ENCODE results near the gene JUND. TPM values are rescaled to one million over a fixed set of nuclear protein-coding genes. Genes with fewer than 3 reads are reported as not detected.

The JUND gene
- total RNA-seq, 2 experiments from 2014 or later: 527 to 530 TPM

DNA sequence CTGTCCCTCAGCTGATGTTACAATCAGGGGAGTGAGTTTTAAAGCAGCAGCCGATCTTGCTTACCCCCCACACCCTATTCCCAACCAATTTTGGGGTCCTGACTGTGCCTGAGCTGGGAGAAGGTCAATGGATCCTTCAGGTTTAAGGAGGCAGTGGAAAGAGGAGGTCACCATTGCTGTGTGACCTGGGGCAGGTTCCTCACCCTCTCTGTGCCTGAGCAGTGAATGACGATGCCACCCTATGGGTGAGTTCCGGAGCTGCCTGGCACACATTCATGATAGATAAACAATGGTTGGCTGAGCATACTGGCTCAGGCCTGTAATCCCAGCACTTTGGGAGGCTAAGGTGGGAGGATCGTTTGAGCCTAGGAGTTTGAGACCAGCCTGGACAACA, 20.3 kb upstream of the JUND start:
- intact Hi-C loops (cut with micrococcal nuclease): no loop called here
- no peak for DNase-seq
- H3K4me3 Mint-ChIP-seq: peak overlapping the region; percentile 32
- H3K4me1 Mint-ChIP-seq (ENCODE audit: low read depth): peaks cover 47% of the 10 kb centered on the region
- POLR2A ChIA-PET: interaction anchor here (1.0 to 23.1 kb wide), 5 partner anchors 10 to 336 kb away, joined by 3 to 592 read pairs (median 74); partner anchors contain the start of genes JUND and LSM4
- H3K36me3 Mint-ChIP-seq (ENCODE audit: low read depth): peaks cover 44% of the 10 kb centered on the region
- CTCF ChIA-PET: interaction anchor here (0.9 to 7.6 kb wide), 2 partner anchors 22 to 27 kb away, joined by 4 to 166 read pairs; partner anchors contain the start of gene JUND
- H3K9me3 Mint-ChIP-seq: no peaks in the 10 kb centered on the region
- peak overlapping the region; percentile 75 for H3K27ac Mint-ChIP-seq
- H3K27me3 Mint-ChIP-seq: no peaks in the 10 kb centered on the region
- no peak for ATAC-seq
- TF ChIP-seq, protein P1, sequence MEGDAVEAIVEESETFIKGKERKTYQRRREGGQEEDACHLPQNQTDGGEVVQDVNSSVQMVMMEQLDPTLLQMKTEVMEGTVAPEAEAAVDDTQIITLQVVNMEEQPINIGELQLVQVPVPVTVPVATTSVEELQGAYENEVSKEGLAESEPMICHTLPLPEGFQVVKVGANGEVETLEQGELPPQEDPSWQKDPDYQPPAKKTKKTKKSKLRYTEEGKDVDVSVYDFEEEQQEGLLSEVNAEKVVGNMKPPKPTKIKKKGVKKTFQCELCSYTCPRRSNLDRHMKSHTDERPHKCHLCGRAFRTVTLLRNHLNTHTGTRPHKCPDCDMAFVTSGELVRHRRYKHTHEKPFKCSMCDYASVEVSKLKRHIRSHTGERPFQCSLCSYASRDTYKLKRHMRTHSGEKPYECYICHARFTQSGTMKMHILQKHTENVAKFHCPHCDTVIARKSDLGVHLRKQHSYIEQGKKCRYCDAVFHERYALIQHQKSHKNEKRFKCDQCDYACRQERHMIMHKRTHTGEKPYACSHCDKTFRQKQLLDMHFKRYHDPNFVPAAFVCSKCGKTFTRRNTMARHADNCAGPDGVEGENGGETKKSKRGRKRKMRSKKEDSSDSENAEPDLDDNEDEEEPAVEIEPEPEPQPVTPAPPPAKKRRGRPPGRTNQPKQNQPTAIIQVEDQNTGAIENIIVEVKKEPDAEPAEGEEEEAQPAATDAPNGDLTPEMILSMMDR (IDR thresholded peaks at IDR 0.05): no peak

DNA sequence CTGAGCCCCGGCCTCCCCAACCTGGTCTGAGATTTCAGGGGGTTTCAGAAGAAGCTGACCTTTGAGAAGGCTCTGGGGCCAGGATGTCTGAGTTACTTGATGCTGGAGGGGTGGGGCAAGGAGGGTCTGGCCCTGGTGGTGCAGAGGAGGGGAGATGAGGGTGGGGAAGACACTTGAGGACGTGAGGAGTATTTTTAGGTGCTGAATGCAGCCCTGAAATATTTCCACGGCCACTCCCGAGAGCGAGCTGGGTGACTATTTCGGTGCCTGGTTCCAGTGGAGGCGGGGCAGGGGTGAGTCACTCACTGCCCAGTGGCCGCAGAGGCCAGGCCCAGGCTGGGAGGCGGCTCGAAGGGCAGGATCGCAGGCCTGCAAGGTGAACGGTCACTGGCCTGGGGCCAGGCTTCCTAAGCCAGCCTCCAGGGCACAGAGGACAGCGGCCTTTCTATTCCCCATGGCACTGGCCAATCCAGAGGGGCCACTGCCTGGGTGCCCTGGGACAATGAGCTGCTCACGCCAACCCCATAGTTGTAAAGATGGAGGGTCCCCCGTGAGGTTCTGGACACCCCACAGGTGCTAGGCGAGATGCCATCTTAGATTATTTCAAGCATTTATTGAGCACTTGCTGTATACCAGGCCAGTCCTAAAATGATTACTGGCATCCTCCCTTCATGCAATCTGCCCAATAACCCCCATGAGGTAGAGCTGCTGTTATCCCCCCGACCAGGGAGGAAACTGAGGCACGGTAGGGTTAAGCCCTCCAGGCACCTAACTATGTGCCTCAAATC, 19.7 kb upstream of the JUND start:
- peak overlapping the region; percentile 75 for H3K27ac Mint-ChIP-seq
- TF ChIP-seq, protein P1 (IDR thresholded peaks at IDR 0.05): no peak
- intact Hi-C loops (cut with micrococcal nuclease): no loop called here
- peaks cover 43% of the 10 kb centered on the region for H3K36me3 Mint-ChIP-seq (ENCODE audit: low read depth)
- no peak for DNase-seq
- no peaks in the 10 kb centered on the region for H3K27me3 Mint-ChIP-seq
- peaks cover 43% of the 10 kb centered on the region for H3K4me1 Mint-ChIP-seq (ENCODE audit: low read depth)
- H3K9me3 Mint-ChIP-seq: no peaks in the 10 kb centered on the region
- CTCF ChIA-PET: interaction anchor here (0.9 to 7.6 kb wide), 2 partner anchors 21 to 28 kb away, joined by 4 to 166 read pairs; partner anchors contain the start of gene JUND
- POLR2A ChIA-PET: interaction anchor here (1.0 to 23.1 kb wide), 4 partner anchors 9 to 30 kb away, joined by 4 to 592 read pairs (median 99); partner anchors contain the start of genes JUND and LSM4
- ATAC-seq: no peak
- H3K4me3 Mint-ChIP-seq: peak overlapping the region; percentile 32

DNA sequence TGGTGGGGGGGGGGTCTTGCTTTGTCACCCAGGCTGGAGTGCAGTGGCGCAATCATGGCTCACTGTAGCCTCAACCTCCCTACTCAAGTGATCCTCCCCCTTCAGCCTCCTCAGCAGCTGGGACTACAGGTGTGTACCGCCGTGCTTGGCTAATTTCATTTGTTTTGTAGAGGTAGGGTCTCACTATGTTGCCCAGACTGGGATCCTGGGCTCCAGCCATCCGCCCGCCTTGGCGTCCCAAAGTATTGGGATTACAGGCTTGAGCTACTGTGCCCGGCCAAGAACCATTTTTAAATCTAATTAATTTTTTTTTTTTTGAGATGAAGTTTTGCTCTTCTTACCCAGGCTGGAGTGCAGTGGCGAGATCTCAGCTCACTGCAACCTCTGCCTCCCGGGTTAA, 18.2 kb upstream of the JUND start:
- intact Hi-C loops (cut with micrococcal nuclease): no loop called here
- peaks cover 47% of the 10 kb centered on the region for H3K4me1 Mint-ChIP-seq (ENCODE audit: low read depth)

DNA sequence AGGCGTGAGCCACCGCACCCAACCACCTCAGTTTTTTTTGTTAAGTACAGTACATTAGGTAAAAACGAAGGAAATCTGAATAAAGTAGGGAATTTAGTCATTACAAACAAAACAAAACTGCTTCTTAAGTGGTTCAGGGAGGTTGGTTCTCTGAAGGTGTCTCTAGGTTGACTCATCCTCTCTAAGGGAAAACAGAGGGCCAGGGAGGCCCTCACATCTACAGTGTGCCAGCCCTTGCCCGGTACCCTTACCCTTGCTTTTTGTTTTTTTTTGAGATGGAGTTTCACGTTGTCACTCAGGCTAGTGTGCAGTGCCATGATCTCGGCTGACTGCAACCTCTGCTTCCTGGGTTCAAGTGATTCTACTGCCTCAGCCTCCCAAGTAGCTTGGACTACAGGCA, 17.2 kb upstream of the JUND start:
- Mint-ChIP-seq H3K36me3 (ENCODE audit: low read depth) (peaks cover 40% of the 10 kb centered on the region), H3K27me3 (no peaks in the 10 kb centered on the region), H3K27ac (peak overlapping the region; percentile 81), H3K9me3 (no peaks in the 10 kb centered on the region), H3K4me3 (no peak overlapping the region), H3K4me1 (ENCODE audit: low read depth) (peaks cover 57% of the 10 kb centered on the region)
- TF ChIP-seq, protein P1 (IDR thresholded peaks at IDR 0.05): no peak
- intact Hi-C loops (cut with micrococcal nuclease): no loop called here
- ChIA-PET POLR2A (interaction anchor here (1.2 to 4.6 kb wide), 2 partner anchors 8 to 18 kb away, joined by 3 to 48 read pairs; partner anchors contain the start of gene JUND), CTCF (interaction anchor here (7.6 kb wide), 1 partner anchor 19 kb away, joined by 166 read pairs; the partner anchor contains the start of gene JUND)
- ATAC-seq (peak; percentile 29), DNase-seq (no peak)

More for the DNA sequence above, 18.2 kb upstream of the JUND start:
- H3K4me3 Mint-ChIP-seq: no peak overlapping the region
- H3K27ac Mint-ChIP-seq: no peak overlapping the region
- POLR2A ChIA-PET: interaction anchor here (0.6 to 4.6 kb wide), 3 partner anchors 9 to 104 kb away, joined by 3 to 48 read pairs (median 3); partner anchors contain the start of gene JUND
- H3K36me3 Mint-ChIP-seq (ENCODE audit: low read depth): peaks cover 39% of the 10 kb centered on the region
- no peak for DNase-seq
- H3K27me3 Mint-ChIP-seq: no peaks in the 10 kb centered on the region
- CTCF ChIA-PET: interaction anchor here (1.3 to 7.6 kb wide), 2 partner anchors 20 to 22 kb away, joined by 4 to 166 read pairs; partner anchors contain the start of gene JUND
- TF ChIP-seq, protein P1 (IDR thresholded peaks at IDR 0.05): no peak
- H3K9me3 Mint-ChIP-seq: no peaks in the 10 kb centered on the region
- ATAC-seq: no peak
